ENCODE data around the gene ATE1.
"Not testable (repeated sequence)": the region's sequence is repeated elsewhere in the genome, so short reads cannot be mapped to it uniquely, and the experiment has no call there.

- not testable (repeated sequence) for TF ChIP-seq CREB5 (CRISPR knock-in tag; IDR thresholded peaks at IDR 0.05; ENCODE audit: low read depth); ESRRG (CRISPR knock-in tag; IDR thresholded peaks at IDR 0.05)
Measured at GRCh38 chr10:121969086-121969485, 41.3 kb upstream of the ATE1 start.

Data from SK-N-SH treated with all-trans-retinoic acid at 6 μM for 48 hours (cell line).